ENCODE measurements around the gene AEBP1.
"Not testable (repeated sequence)": the region's sequence is repeated elsewhere in the genome, so short reads cannot be mapped to it uniquely, and the experiment has no call there.

Gene AEBP1

DNA sequence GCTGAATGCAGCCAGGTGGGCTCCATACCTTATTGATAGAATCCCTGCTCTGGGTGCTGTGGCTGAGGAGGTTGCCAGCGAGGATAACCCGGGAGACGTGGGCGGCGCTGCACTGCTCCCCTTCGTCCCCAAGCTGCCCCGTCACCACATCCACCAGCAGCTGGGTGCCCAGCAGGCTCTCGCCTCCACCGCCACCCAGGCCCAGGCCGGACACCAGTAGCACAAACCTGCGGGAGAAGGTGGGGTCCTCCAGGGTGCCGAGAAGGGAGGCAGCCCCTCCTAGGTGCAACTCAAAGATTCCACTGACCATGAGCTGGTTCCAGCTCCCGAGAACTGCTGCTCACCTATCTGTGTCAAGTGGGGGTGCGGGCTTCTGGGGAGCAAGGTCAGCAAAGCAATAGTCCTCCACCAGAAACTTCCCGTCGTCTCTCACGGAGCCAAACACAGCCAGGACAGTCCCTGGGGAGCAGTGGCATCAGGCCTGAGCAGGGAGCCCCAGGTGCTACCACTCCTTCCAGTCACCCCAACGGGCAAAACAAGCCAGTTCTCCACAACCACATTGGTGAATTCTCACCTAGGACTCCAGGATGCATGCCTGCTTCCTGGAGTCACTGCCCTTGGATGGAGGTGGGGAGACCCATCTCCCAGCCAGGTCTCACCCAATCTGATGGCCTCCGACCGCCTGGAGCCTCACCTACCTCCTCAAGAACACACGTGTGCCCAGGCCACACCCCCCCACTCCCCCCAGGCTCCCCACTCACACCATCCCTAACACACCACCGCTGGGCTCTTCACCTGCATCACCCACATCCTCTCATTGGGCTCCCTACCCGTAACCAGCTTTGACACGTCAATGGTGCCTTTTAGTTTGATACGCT lies 12.9 kb downstream of the AEBP1 start:
- Mint-ChIP-seq H3K36me3 (ENCODE audit: insufficient read depth) (no peaks in the 10 kb centered on the region), H3K4me1 (ENCODE audit: low read depth in 2 of 2) (peaks cover 5% of the 10 kb centered on the region in 2 donors), H3K27ac (no peak overlapping the region), H3K4me3 (no peak overlapping the region), H3K27me3 (no peaks in the 10 kb centered on the region), H3K9me3 (no peaks in the 10 kb centered on the region)
- no peak for DNase-seq
- ATAC-seq (replicated peaks) = no peak

DNA sequence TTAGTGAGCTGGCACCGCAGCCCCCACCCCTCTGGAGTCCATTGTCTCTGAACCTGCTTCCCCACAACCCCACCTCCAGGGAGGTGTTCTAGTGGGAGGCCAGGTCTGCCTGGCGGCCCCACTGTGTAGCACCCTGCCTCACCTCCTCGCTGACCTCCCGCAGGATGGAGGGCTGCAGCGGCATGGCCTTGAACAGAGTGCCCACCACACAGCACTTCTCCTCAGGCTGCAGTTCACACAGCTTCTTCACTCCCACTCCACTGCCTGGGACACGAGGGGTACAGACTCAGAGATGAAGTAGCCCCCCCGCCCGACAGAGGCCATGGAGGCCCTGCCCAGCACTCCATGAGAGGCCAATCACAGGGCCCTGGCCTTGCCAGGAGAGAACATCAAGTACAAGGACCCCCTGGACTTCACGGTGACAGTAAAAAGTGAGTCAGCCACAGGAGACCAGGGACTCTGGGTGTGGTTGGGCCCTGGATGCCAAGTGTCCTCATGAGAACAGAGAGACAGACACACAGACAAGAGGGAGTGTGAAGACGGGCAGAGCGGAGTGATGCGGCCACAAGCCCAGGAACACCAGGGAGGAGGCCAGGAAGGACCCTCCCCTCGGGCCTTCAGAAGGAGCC lies 13.8 kb downstream of the AEBP1 start:
- DNase-seq = no peak
- Mint-ChIP-seq H3K9me3 (no peaks in the 10 kb centered on the region), H3K36me3 (ENCODE audit: insufficient read depth) (no peaks in the 10 kb centered on the region), H3K4me1 (ENCODE audit: low read depth in 2 of 2) (peaks cover 10% of the 10 kb centered on the region in 2 donors), H3K27me3 (no peaks in the 10 kb centered on the region), H3K27ac (no peak overlapping the region), H3K4me3 (no peak overlapping the region)
- ATAC-seq (replicated peaks) = no peak

DNA sequence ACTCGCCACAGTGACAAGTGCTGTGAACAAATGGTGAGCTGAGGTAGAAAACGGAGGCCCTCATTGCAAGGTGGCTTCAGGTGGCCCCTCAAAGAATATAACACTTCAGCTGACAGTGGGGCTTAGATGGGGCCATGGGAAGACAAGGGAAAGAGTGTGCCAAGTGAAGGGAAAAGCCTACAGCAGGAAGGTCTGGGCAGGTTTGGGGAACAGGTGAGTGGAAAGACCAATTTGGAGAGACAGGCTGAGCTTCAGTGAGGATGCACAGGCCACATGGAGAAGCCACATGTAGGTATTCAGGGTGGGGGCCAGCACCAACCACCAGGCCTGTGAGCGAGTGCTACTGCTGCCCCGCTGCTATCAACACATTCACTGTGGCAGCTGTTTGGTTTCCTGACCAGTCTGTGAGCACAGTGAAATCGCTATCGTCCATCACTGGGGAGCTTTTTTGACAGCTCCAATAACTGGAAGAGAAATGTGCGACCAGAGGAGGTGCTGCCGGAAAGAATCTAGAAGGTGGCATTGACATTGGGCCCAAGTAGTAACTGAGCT lies 15.8 kb downstream of the AEBP1 start:
- no peak for ATAC-seq (replicated peaks)
- peaks cover 15% of the 10 kb centered on the region for H3K36me3 Mint-ChIP-seq (ENCODE audit: insufficient read depth)
- H3K27me3 Mint-ChIP-seq = no peaks in the 10 kb centered on the region

DNA sequence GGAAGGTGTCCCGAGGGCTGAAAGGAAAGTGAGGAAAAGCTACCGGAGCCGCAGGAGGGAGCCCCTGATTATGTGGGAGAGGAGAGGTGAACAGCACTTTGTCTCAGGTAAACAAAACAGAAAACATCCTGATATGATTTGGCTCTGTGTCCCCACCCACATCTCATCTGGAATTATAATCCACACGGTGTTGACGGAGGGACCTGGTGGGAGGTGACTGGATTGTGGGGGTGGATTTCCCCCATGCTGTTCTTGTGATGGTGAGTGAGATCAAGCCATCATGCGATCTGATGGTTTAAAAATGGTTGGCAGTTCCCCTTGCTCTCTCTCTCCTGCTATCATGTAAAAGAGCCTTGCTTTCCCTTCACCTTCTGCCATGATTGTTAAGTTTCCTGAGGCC lies 16.2 kb downstream of the AEBP1 start:
- ATAC-seq (replicated peaks) = no peak
- no peak for DNase-seq
- H3K9me3 Mint-ChIP-seq = no peaks in the 10 kb centered on the region
- H3K36me3 Mint-ChIP-seq (ENCODE audit: insufficient read depth) = peaks cover 15% of the 10 kb centered on the region
- H3K4me1 Mint-ChIP-seq (ENCODE audit: low read depth in 2 of 2) = peaks cover 16 to 19% of the 10 kb centered on the region in 2 donors
- H3K4me3 Mint-ChIP-seq = no peak overlapping the region
- no peaks in the 10 kb centered on the region for H3K27me3 Mint-ChIP-seq
- H3K27ac Mint-ChIP-seq = peak overlapping the region in 1 of 2 donors; percentile 51

More for the DNA sequence above, 15.8 kb downstream of the AEBP1 start:
- no peak overlapping the region for H3K4me3 Mint-ChIP-seq
- no peak overlapping the region for H3K27ac Mint-ChIP-seq
- H3K4me1 Mint-ChIP-seq (ENCODE audit: low read depth in 2 of 2) = peaks cover 16 to 19% of the 10 kb centered on the region in 2 donors
- H3K9me3 Mint-ChIP-seq = no peaks in the 10 kb centered on the region
- DNase-seq = no peak

GRCh38 chr7:44121761-44122420 lies 17.7 kb downstream of the AEBP1 start:
- Mint-ChIP-seq H3K27me3 (no peaks in the 10 kb centered on the region), H3K27ac (peak overlapping the region in 1 of 2 donors; percentile 93), H3K9me3 (no peaks in the 10 kb centered on the region), H3K4me1 (ENCODE audit: low read depth in 2 of 2) (peaks cover 16 to 19% of the 10 kb centered on the region in 2 donors), H3K36me3 (ENCODE audit: insufficient read depth) (peaks cover 15% of the 10 kb centered on the region), H3K4me3 (peak overlapping the region in 1 of 2 donors; percentile 87)
- ATAC-seq (replicated peaks) (no peak), DNase-seq (no peak)

- ATAC-seq (replicated peaks) (no peak), DNase-seq (no peak)
- H3K36me3 Mint-ChIP-seq (ENCODE audit: insufficient read depth) = peaks cover 15% of the 10 kb centered on the region
- no peaks in the 10 kb centered on the region for H3K9me3 Mint-ChIP-seq
- peak overlapping the region in 1 of 2 donors; percentile 93 for H3K27ac Mint-ChIP-seq
- H3K4me3 Mint-ChIP-seq = peak overlapping the region; percentile 87 to 97
- no peaks in the 10 kb centered on the region for H3K27me3 Mint-ChIP-seq
- H3K4me1 Mint-ChIP-seq (ENCODE audit: low read depth in 2 of 2) = peaks cover 16 to 19% of the 10 kb centered on the region in 2 donors
These were observed 18.4 kb downstream of the AEBP1 start for GRCh38 chr7:44122529-44122928.

- peaks cover 14 to 16% of the 10 kb centered on the region in 2 donors for H3K4me1 Mint-ChIP-seq (ENCODE audit: low read depth in 2 of 2)
- peak; percentile 95 to 97 (median 97) for DNase-seq
- H3K27ac Mint-ChIP-seq = peak within 1 kb of the TSS; percentile 85 to 93
- H3K4me3 Mint-ChIP-seq = peak within 1 kb of the TSS; percentile 87 to 97
- H3K27me3 Mint-ChIP-seq = no peaks in the 10 kb centered on the region
- no peaks in the 10 kb centered on the region for H3K9me3 Mint-ChIP-seq
- peak; percentile 98 for ATAC-seq (replicated peaks)
- peaks cover 15% of the 10 kb centered on the region for H3K36me3 Mint-ChIP-seq (ENCODE audit: insufficient read depth)
These were observed 19.3 kb downstream of the AEBP1 start, which contains the start of gene POLD2 for GRCh38 chr7:44123190-44124003. POLD2 (minus strand) TSS chr7:44123548; CDS start chr7:44122053, 1,495 bp downstream.

GRCh38 chr7:44124822-44125202 lies 20.7 kb downstream of the AEBP1 start:
- Mint-ChIP-seq H3K4me1 (ENCODE audit: low read depth in 2 of 2) (peaks cover 14% of the 10 kb centered on the region in 2 donors), H3K9me3 (no peaks in the 10 kb centered on the region), H3K27ac (no peak overlapping the region), H3K27me3 (no peaks in the 10 kb centered on the region), H3K36me3 (ENCODE audit: insufficient read depth) (peaks cover 15% of the 10 kb centered on the region), H3K4me3 (peak overlapping the region; percentile 87 to 97)
- ATAC-seq (replicated peaks) = no peak
- no peak for DNase-seq

DNA sequence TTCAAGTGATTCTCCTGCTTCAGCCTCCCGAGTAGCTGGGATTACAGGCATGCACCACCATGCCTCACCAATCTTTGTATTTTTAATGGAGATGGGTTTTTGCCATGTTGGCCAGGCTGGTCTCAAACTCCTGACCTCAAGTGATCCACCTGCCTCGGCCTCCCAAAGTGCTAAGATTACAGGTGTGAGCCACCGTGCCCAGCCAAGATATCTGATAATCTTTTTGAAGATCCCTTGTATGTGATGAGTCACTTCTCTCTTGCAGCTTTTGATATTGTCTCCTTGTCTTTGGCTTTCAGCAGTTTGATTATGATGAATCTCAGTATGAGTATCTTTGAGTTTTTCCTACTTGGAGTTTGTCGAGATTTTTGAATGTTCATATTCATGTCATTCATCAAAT lies 22.4 kb downstream of the AEBP1 start:
- H3K4me3 Mint-ChIP-seq; H3K27me3 Mint-ChIP-seq; DNase-seq; ATAC-seq (replicated peaks); H3K27ac Mint-ChIP-seq; H3K9me3 Mint-ChIP-seq: not testable (repeated sequence)
- H3K36me3 Mint-ChIP-seq (ENCODE audit: insufficient read depth) = peaks cover 15% of the 10 kb centered on the region
- H3K4me1 Mint-ChIP-seq (ENCODE audit: low read depth in 2 of 2) = peaks cover 11 to 14% of the 10 kb centered on the region in 2 donors

DNA sequence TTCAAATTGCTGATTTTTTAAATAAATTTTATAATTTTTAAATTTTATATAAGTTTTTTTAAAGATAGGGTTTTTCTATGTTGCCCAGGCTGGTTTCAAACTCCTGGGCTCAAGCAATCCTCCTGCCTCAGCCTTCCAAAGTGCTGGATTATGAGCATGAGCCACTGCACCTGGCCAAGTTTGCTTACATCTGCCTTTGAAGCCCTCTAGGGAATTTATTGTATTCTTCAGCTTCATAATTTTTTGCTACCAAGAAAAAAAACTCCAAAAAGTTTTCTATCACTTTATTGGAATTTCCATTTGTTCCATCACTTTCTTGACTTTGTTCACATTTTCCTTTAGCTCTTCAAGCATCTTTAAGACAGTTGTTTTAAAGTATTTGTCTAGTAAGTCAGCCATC lies 23.0 kb downstream of the AEBP1 start:
- Mint-ChIP-seq H3K27me3 (peaks cover 0 to 5% of the 10 kb centered on the region in 2 donors), H3K9me3 (no peaks in the 10 kb centered on the region), H3K4me1 (ENCODE audit: low read depth in 2 of 2) (peaks cover 10 to 14% of the 10 kb centered on the region in 2 donors), H3K36me3 (ENCODE audit: insufficient read depth) (peaks cover 15% of the 10 kb centered on the region), H3K27ac (peak overlapping the region in 1 of 2 donors; percentile 15), H3K4me3 (no peak overlapping the region)
- no peak for DNase-seq
- ATAC-seq (replicated peaks) = no peak

DNA sequence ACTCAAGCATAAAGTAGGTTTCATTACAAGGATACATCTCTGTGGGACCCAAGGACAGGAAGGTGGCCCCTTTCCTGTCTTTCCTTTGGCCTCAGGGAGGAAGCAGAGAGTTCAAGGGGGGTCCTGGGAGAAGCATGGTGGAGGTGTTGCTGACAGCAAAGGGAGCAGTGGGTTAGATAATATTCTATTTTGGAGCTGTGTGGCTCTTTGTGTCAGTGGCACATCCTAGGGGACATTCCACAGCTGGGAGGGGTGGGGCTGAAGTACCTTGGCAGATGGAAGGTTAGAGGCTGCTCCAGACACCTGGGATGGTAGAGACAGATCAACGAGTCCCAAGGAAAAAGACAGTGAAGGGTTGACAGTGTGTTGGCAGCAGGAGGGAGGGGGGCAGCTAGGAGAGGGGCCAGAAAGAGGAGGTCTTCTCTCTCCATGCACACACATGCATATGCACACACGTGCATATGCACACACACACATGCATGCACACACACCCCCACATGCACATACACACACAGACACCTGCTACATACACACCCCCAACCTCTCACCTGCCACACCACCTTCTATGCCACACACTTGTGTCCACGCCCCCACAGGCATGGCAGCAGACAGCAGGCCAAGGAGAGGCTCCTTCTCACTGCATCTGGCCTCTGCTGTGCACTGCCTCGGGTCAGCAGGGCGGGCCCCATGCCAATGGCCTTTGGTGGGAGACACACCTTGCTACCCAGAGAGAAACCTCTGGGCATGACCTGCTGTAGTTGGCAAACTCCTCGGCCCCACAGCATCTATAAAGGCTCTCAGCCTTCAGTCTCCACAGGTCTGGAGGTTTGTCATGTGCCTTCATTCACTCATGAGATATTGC lies 24.8 kb downstream of the AEBP1 start:
- H3K4me3 Mint-ChIP-seq = no peak overlapping the region
- H3K27ac Mint-ChIP-seq = no peak overlapping the region
- peaks cover 0 to 8% of the 10 kb centered on the region in 2 donors for H3K27me3 Mint-ChIP-seq
- DNase-seq = no peak
- no peaks in the 10 kb centered on the region for H3K9me3 Mint-ChIP-seq
- peaks cover 6% of the 10 kb centered on the region for H3K36me3 Mint-ChIP-seq (ENCODE audit: insufficient read depth)
- ATAC-seq (replicated peaks) = no peak
- H3K4me1 Mint-ChIP-seq (ENCODE audit: low read depth in 2 of 2) = peaks cover 3 to 4% of the 10 kb centered on the region in 2 donors
